Measurements from ENCODE around the gene SYT6.
A peak's percentile ranks its signal among the peaks of the same experiment; 100 is the strongest.

The SYT6 gene

GRCh38 chr1:114117654-114118053 is 36.0 kb downstream of the SYT6 start:
- no peak for DNase-seq (ENCODE audit: low read depth)

- DNase-seq (ENCODE audit: low read depth): no peak
Observed at GRCh38 chr1:114116086-114116485, 37.6 kb downstream of the SYT6 start.

- peak; percentile 77 for DNase-seq (ENCODE audit: low read depth)
Observed at GRCh38 chr1:114114185-114115094, 39.2 kb downstream of the SYT6 start.

- peak; percentile 53 for DNase-seq (ENCODE audit: low read depth)
Observed at GRCh38 chr1:114113411-114114184, 40.1 kb downstream of the SYT6 start.

GRCh38 chr1:114112775-114113174 is 40.9 kb downstream of the SYT6 start:
- no peak for DNase-seq (ENCODE audit: low read depth)

GRCh38 chr1:114111731-114112641 is 41.7 kb downstream of the SYT6 start:
- no peak for DNase-seq (ENCODE audit: low read depth)

GRCh38 chr1:114109981-114110380 is 43.7 kb downstream of the SYT6 start:
- no peak for DNase-seq (ENCODE audit: low read depth)

- peak; percentile 41 for DNase-seq (ENCODE audit: low read depth)
Observed at GRCh38 chr1:114108751-114109255, 44.9 kb downstream of the SYT6 start.

GRCh38 chr1:114107474-114108435 is 45.9 kb downstream of the SYT6 start:
- DNase-seq (ENCODE audit: low read depth): no peak

- no peak for DNase-seq (ENCODE audit: low read depth)
Observed at GRCh38 chr1:114105421-114105979, 48.2 kb downstream of the SYT6 start.

- no peak for DNase-seq (ENCODE audit: low read depth)
Observed at GRCh38 chr1:114104949-114105348, 48.7 kb downstream of the SYT6 start.

GRCh38 chr1:114103992-114104391 is 49.7 kb downstream of the SYT6 start:
- DNase-seq (ENCODE audit: low read depth): no peak

GRCh38 chr1:114102136-114102535 is 51.5 kb downstream of the SYT6 start:
- no peak for DNase-seq (ENCODE audit: low read depth)

- DNase-seq (ENCODE audit: low read depth): no peak
Observed at GRCh38 chr1:114100148-114100547, 53.5 kb downstream of the SYT6 start.

- no peak for DNase-seq (ENCODE audit: low read depth)
Observed at GRCh38 chr1:114099268-114099667, 54.4 kb downstream of the SYT6 start.

- DNase-seq (ENCODE audit: low read depth): no peak
Observed at GRCh38 chr1:114097109-114097508, 56.6 kb downstream of the SYT6 start.

- DNase-seq (ENCODE audit: low read depth): no peak
Observed at GRCh38 chr1:114094675-114095074, 59.0 kb downstream of the SYT6 start.

GRCh38 chr1:114094363-114094634 is 59.4 kb downstream of the SYT6 start:
- peak; percentile 54 for DNase-seq (ENCODE audit: low read depth)

- DNase-seq (ENCODE audit: low read depth): peak; percentile 28
Observed at GRCh38 chr1:114093624-114094362, 59.9 kb downstream of the SYT6 start.

All from EH (cell line).